SK-N-SH (cell line): ENCODE results near the gene HMGN2. TPM values are rescaled to one million over a fixed set of nuclear protein-coding genes. Genes with fewer than 3 reads are reported as not detected.

ENCODE experiments used
- CTCF ChIA-PET: fragments of 300-600, 350-600 bp; formaldehyde crosslinking; extraction: SDS; loops from one replicate; lab custom pipeline; 2021; lab: Yijun Ruan, JAX
- POLR2A ChIA-PET: fragments of 350-600 bp; sonication (Branson Sonifier 250); formaldehyde crosslinking; extraction: SDS; loops from one replicate; lab custom pipeline; 2020; ENCODE audit warnings: antibody characterized with exemption, inconsistent platforms; lab: Yijun Ruan, JAX
- DNase-seq: peaks from one replicate; pipeline ENCODE4 v3.0.0; 2012
- H2AFZ ChIP-seq: fragments of 200-600 bp; sonication (generic); 2 replicates; pipeline ENCODE4 v1.8.1; 2016; ENCODE audit warnings: antibody characterized with exemption, mild to moderate bottlenecking, low read depth
- H3F3A ChIP-seq: fragments of 200-600 bp; sonication (generic); replicated peaks from 2 replicates; pipeline ENCODE3; 2016; ENCODE audit warnings: antibody characterized with exemption, mild to moderate bottlenecking; ENCODE audit not compliant: insufficient read depth
- H3K27ac ChIP-seq, 2 experiments: fragments of 200-500 bp in 1 of 2; fragments of 200-600 bp in 1 of 2; sonication (Bioruptor generic) in 1 of 2; sonication (generic), shearing (Covaris generic) in 1 of 2; 2 replicates each; pipeline versions ENCODE4 v1.5.1 to v1.6.1; 2014 to 2016; ENCODE audit warnings: low read depth in 2 of 2, inconsistent platforms in 1 of 2, low read length in 1 of 2, mild to moderate bottlenecking in 1 of 2, mixed read lengths in 1 of 2
- H3K27me3 ChIP-seq: fragments of 200-600 bp; sonication (generic), shearing (Covaris generic); 2 replicates; pipeline ENCODE4 v1.6.1; 2016; ENCODE audit warnings: mixed run types; ENCODE audit not compliant: insufficient read depth
- H3K36me3 ChIP-seq, 2 experiments: fragments of 200-500 bp in 1 of 2; fragments of 200-600 bp in 1 of 2; sonication (Bioruptor generic) in 1 of 2; sonication (generic) in 1 of 2; replicated peaks in 1 of 2; 2 replicates each; pipeline versions ENCODE3 to v1.5.1; 2014 to 2016; ENCODE audit warnings: low read length in 1 of 2, mild to moderate bottlenecking in 1 of 2; ENCODE audit not compliant: insufficient read depth in 2 of 2, control insufficient read depth in 1 of 2
- H3K4me1 ChIP-seq, 2 experiments: fragments of 200-500 bp in 1 of 2; fragments of 200-600 bp in 1 of 2; sonication (Bioruptor generic) in 1 of 2; sonication (generic), shearing (Covaris generic) in 1 of 2; 2 replicates each; pipeline versions ENCODE4 v1.5.1 to v1.6.1; 2014 to 2016; ENCODE audit warnings: low read depth in 1 of 2, low read length in 1 of 2, mixed run types in 1 of 2; ENCODE audit not compliant: insufficient read depth in 2 of 2, control insufficient read depth in 1 of 2
- H3K4me2 ChIP-seq: fragments of 200-600 bp; sonication (generic), shearing (Covaris generic); 2 replicates; pipeline ENCODE4 v1.6.1; 2017; ENCODE audit warnings: mixed run types
- H3K4me3 ChIP-seq, 2 experiments: fragments of 200-500 bp in 1 of 2; fragments of 200-600 bp in 1 of 2; sonication (Bioruptor generic) in 1 of 2; sonication (generic), shearing (Covaris generic) in 1 of 2; 2 replicates each; pipeline versions ENCODE4 v1.5.1 to v1.8.1; 2014 to 2016; ENCODE audit warnings: low read depth in 2 of 2, inconsistent platforms in 1 of 2, low read length in 1 of 2, mild to moderate bottlenecking in 1 of 2, mixed read lengths in 1 of 2, moderate library complexity in 1 of 2
- H3K79me2 ChIP-seq: fragments of 200-600 bp; sonication (generic); 2 replicates; pipeline ENCODE4 v1.8.1; 2017; ENCODE audit warnings: mild to moderate bottlenecking; ENCODE audit not compliant: insufficient read depth
- H3K9ac ChIP-seq: fragments of 200-600 bp; sonication (generic); 2 replicates; pipeline ENCODE4 v1.6.1; 2017; ENCODE audit warnings: mixed run types
- H3K9me2 ChIP-seq: fragments of 200-600 bp; sonication (generic); 2 replicates; pipeline ENCODE4 v1.6.1; 2017; ENCODE audit warnings: mixed run types
- H3K9me3 ChIP-seq: fragments of 200-600 bp; sonication (generic); 2 replicates; pipeline ENCODE4 v1.6.1; 2017; ENCODE audit warnings: mixed run types, mild to moderate bottlenecking, moderate library complexity
- H4K20me1 ChIP-seq: fragments of 200-600 bp; sonication (generic); 2 replicates; pipeline ENCODE4 v1.6.1; 2017; ENCODE audit warnings: mild to moderate bottlenecking, mixed run types; ENCODE audit not compliant: insufficient read depth
- FOXJ3 ChIP-seq: sonication (generic); formaldehyde crosslinking; IDR thresholded peaks from 2 replicates; pipeline ENCODE4 v1.5.1; 2020; ENCODE audit warnings: mild to moderate bottlenecking, missing genetic modification reagents
- FOXM1 ChIP-seq: IDR thresholded peaks from 2 replicates; pipeline ENCODE4 v1.4.0; 2012; ENCODE audit warnings: low read depth, mild to moderate bottlenecking
- IRF3 ChIP-seq: fragments of 150-350 bp; IDR thresholded peaks from 2 replicates; pipeline ENCODE4 v1.6.1; 2016; ENCODE audit warnings: mild to moderate bottlenecking, low read depth, low read length
- MAX ChIP-seq: IDR thresholded peaks from 2 replicates; pipeline ENCODE4 v1.4.0; 2012; ENCODE audit warnings: low read depth
- MEF2A ChIP-seq: IDR thresholded peaks from 2 replicates; pipeline ENCODE4 v1.4.0; 2012; ENCODE audit warnings: low read depth, borderline replicate concordance
- MXI1 ChIP-seq: IDR thresholded peaks from 2 replicates; pipeline ENCODE4 v1.6.1; 2012; ENCODE audit warnings: mild to moderate bottlenecking, low read depth, low read length, improper control_type of control experiment
- NRF1 ChIP-seq: IDR thresholded peaks from 2 replicates; pipeline ENCODE4 v1.6.1; 2012; ENCODE audit warnings: low read depth, mild to moderate bottlenecking, low read length
- PBX3 ChIP-seq: IDR thresholded peaks from 2 replicates; pipeline ENCODE4; 2012
- POLR2AphosphoS5 ChIP-seq: IDR thresholded peaks from 2 replicates; pipeline ENCODE4 v1.6.1; 2012; ENCODE audit warnings: low read depth, low read length
- RXRA ChIP-seq: IDR thresholded peaks from 2 replicates; pipeline ENCODE4 v1.4.0; 2012; ENCODE audit warnings: low read depth, mild to moderate bottlenecking, borderline replicate concordance
- SIN3A ChIP-seq: IDR thresholded peaks from 2 replicates; pipeline ENCODE4 v1.6.1; 2012; ENCODE audit warnings: low read depth, mild to moderate bottlenecking, low read length, moderate library complexity, borderline replicate concordance
- SMC3 ChIP-seq: IDR thresholded peaks from 2 replicates; pipeline ENCODE4 v1.6.1; 2012; ENCODE audit warnings: low read depth, low read length, improper control_type of control experiment
- TCF12 ChIP-seq: IDR thresholded peaks from 2 replicates; pipeline ENCODE4 v1.4.0; 2012
- USF2 ChIP-seq: fragments of 150-350 bp; IDR thresholded peaks from 2 replicates; pipeline ENCODE4 v1.6.1; 2017; ENCODE audit warnings: antibody characterized with exemption, low read length, low read depth, borderline replicate concordance
- WGBS: methylation state at CpG from one replicate; pipeline ENCODE4 v1.1.6; 2017; ENCODE audit warnings: low lambda C conversion rate; 5-methylcytosine and 5-hydroxymethylcytosine counted together
- polyA plus RNA-seq, 3 experiments: library from polyadenylated mRNA; depleted of rRNA; stranded (reverse); fragments of >200 nt; gene quantifications; 2 replicates each; pipeline ENCODE4 v1.2.3, GENCODE V29; 2012

The HMGN2 gene
- polyA plus RNA-seq, 1 of the 3 experiments (the other 2 are of a cell fraction): 644 TPM

- CTCF ChIA-PET: interaction anchor here (0.9 to 3.7 kb wide), 3 partner anchors 10 to 109 kb away, joined by 3 to 30 read pairs (median 3); no protein-coding TSS in a partner anchor
- Histone ChIP-seq H3K9ac (no peak overlapping the region), H3K36me3 (no peaks in the 10 kb centered on the region), H4K20me1 (no peaks in the 10 kb centered on the region), H3K4me3 (no peak overlapping the region), H3K9me3 (no peaks in the 10 kb centered on the region), H3K27ac (no peak overlapping the region), H3F3A (no peaks in the 10 kb centered on the region), H3K79me2 (no peaks in the 10 kb centered on the region), H2AFZ (no peak overlapping the region), H3K4me2 (no peak overlapping the region), H3K4me1 (no peaks in the 10 kb centered on the region), H3K27me3 (no peaks in the 10 kb centered on the region), H3K9me2 (no peaks in the 10 kb centered on the region)
- 100% methylated on average over 4 of the region's 4 CpGs for WGBS
- POLR2A ChIA-PET: interaction anchor here (2.0 kb wide), 1 partner anchor 10 kb away, joined by 9 read pairs; no protein-coding TSS in a partner anchor
- no peak for TF ChIP-seq FOXJ3 (CRISPR knock-in tag)
- no peak for TF ChIP-seq MEF2A
- no peak for TF ChIP-seq USF2
- TF ChIP-seq FOXM1: no peak
- TF ChIP-seq IRF3: no peak
- TF ChIP-seq MAX: no peak
- no peak for TF ChIP-seq RXRA
- no peak for TF ChIP-seq TCF12
- no peak for TF ChIP-seq POLR2AphosphoS5
- no peak for TF ChIP-seq PBX3
- no peak for TF ChIP-seq NRF1
- TF ChIP-seq MXI1: no peak
- no peak for TF ChIP-seq SMC3
- no peak for DNase-seq
Observed at GRCh38 chr1:26490155-26490554, 17.9 kb downstream of the HMGN2 start.

GRCh38 chr1:26493267-26493666 is 21.0 kb downstream of the HMGN2 start:
- DNase-seq: no peak
- Histone ChIP-seq H3K9ac (no peak overlapping the region), H3K4me3 (no peak overlapping the region), H3K4me2 (no peak overlapping the region), H3K27ac (no peak overlapping the region), H3F3A (no peaks in the 10 kb centered on the region), H4K20me1 (no peaks in the 10 kb centered on the region), H3K27me3 (no peaks in the 10 kb centered on the region), H3K9me2 (no peaks in the 10 kb centered on the region), H3K9me3 (no peaks in the 10 kb centered on the region), H3K4me1 (no peaks in the 10 kb centered on the region), H3K79me2 (no peaks in the 10 kb centered on the region), H2AFZ (no peak overlapping the region), H3K36me3 (no peaks in the 10 kb centered on the region)
- TF ChIP-seq POLR2AphosphoS5 (no peak), NRF1 (no peak), RXRA (no peak), SIN3A (no peak)
- 68% methylated on average over 3 of the region's 3 CpGs for WGBS
- POLR2A ChIA-PET: no interaction called here
- CTCF ChIA-PET: no interaction called here
